PC-3 (cell line): ENCODE data around the gene TMEM17. TPM values are rescaled to one million over a fixed set of nuclear protein-coding genes. Genes with fewer than 3 reads are reported as not detected.

Source experiments
- ATAC-seq: fragments of 200-7000 bp; cut with Tn5 transposase; 2 replicates; pipeline ENCODE4 v1.9.1; 2020; ENCODE audit warnings: mild to moderate bottlenecking, moderate library complexity
- BruUV-seq: library from RNA; stranded (reverse); fragments of 400-500 nt; replicated peaks from 2 replicates; lab custom pipeline; 2021; lab: Mats Ljungman, UMichigan
- CTCF ChIA-PET: fragments of 300-600 bp; sonication (Branson Sonifier 250); formaldehyde crosslinking; loops from one replicate; lab custom pipeline; 2022; ENCODE audit warnings: antibody characterized with exemption; lab: Charles Lee
- POLR2A ChIA-PET: fragments of 300-600 bp; sonication (Branson Sonifier 250); formaldehyde crosslinking; loops from one replicate; lab custom pipeline; 2022; ENCODE audit warnings: antibody characterized with exemption; ENCODE audit not compliant: unreplicated experiment; lab: Charles Lee
- DNase-seq: peaks from one replicate; pipeline ENCODE4 v3.0.0-alpha.2; 2015
- H2AFZ ChIP-seq: fragments of 300-600 bp; sonication (generic); 2 replicates; pipeline ENCODE4 v1.6.0; 2016; ENCODE audit warnings: antibody characterized with exemption, low read length
- H3F3A ChIP-seq: fragments of 300-600 bp; sonication (generic); one replicate; pipeline ENCODE4 v1.6.0; 2017; ENCODE audit warnings: antibody characterized with exemption, low read length, control low read depth, mild to moderate bottlenecking; ENCODE audit not compliant: unreplicated experiment
- H3K27ac ChIP-seq: fragments of 300-600 bp; sonication (generic); 2 replicates; pipeline ENCODE4 v1.5.1; 2016; ENCODE audit warnings: mild to moderate bottlenecking, low read length
- H3K27me3 ChIP-seq: fragments of 300-600 bp; sonication (generic); 2 replicates; pipeline ENCODE4 v1.6.1; 2016; ENCODE audit warnings: low read length, mixed read lengths
- H3K36me3 ChIP-seq: fragments of 300-600 bp; sonication (generic); 2 replicates; pipeline ENCODE4 v1.6.1; 2016; ENCODE audit warnings: low read depth, mixed run types, low read length, mixed read lengths
- H3K4me1 ChIP-seq: fragments of 300-600 bp; sonication (generic); 2 replicates; pipeline ENCODE4 v1.5.1; 2016; ENCODE audit warnings: low read length; ENCODE audit not compliant: insufficient read depth
- H3K4me2 ChIP-seq: fragments of 300-600 bp; sonication (generic); 2 replicates; pipeline ENCODE4 v1.6.0; 2016; ENCODE audit warnings: low read length
- H3K4me3 ChIP-seq: fragments of 300-600 bp; sonication (generic); 2 replicates; pipeline ENCODE4 v1.5.1; 2016; ENCODE audit warnings: mild to moderate bottlenecking, low read length, mixed read lengths
- H3K79me2 ChIP-seq: fragments of 300-600 bp; sonication (generic); 2 replicates; pipeline ENCODE4 v1.6.1; 2017; ENCODE audit warnings: low read length, mixed read lengths
- H3K9ac ChIP-seq: fragments of 300-600 bp; sonication (generic); 2 replicates; pipeline ENCODE4 v1.6.0; 2016; ENCODE audit warnings: mild to moderate bottlenecking, low read length
- H3K9me2 ChIP-seq: fragments of 300-600 bp; sonication (generic); replicated peaks from 2 replicates; pipeline ENCODE4 v1.6.1; 2016; ENCODE audit warnings: mixed run types, low read length, mixed read lengths
- H3K9me3 ChIP-seq: fragments of 300-600 bp; sonication (generic); 2 replicates; pipeline ENCODE4 v1.6.1; 2016; ENCODE audit warnings: low read length, mixed read lengths
- H4K20me1 ChIP-seq: fragments of 300-600 bp; sonication (generic); 2 replicates; pipeline ENCODE4 v1.6.1; 2016; ENCODE audit warnings: low read length, mixed read lengths
- EZH2 ChIP-seq: fragments of 300-600 bp; sonication (generic); IDR thresholded peaks from one replicate; pipeline ENCODE4 v1.6.1; 2017; ENCODE audit warnings: antibody characterized with exemption, mild to moderate bottlenecking, low read length; ENCODE audit not compliant: unreplicated experiment
- EZH2phosphoT487 ChIP-seq: fragments of 300-600 bp; sonication (generic); IDR thresholded peaks from 2 replicates; pipeline ENCODE4 v1.6.1; 2018; ENCODE audit warnings: mild to moderate bottlenecking, antibody characterized with exemption, low read length, borderline replicate concordance
- intact Hi-C: fragments of 100-400 bp; cut with micrococcal nuclease; formaldehyde crosslinking; loops from 2 replicates; pipeline ENCODE4 v1.9.0; 2023
- total RNA-seq: library from RNA; depleted of rRNA; stranded (reverse); fragments of >200 nt; gene quantifications from 2 replicates; pipeline ENCODE4 v1.2.3, GENCODE V29; 2014
- TF ChIP-seq, protein P1 (sequence below): fragments of 300-600 bp; sonication (generic); conservative IDR thresholded peaks from 2 replicates; pipeline ENCODE4 v1.5.1; 2017; ENCODE audit warnings: antibody characterized with exemption, low read depth, mild to moderate bottlenecking, low read length

The TMEM17 gene
- total RNA-seq, 1 experiment from 2014 or later, result 2.9 TPM

DNA sequence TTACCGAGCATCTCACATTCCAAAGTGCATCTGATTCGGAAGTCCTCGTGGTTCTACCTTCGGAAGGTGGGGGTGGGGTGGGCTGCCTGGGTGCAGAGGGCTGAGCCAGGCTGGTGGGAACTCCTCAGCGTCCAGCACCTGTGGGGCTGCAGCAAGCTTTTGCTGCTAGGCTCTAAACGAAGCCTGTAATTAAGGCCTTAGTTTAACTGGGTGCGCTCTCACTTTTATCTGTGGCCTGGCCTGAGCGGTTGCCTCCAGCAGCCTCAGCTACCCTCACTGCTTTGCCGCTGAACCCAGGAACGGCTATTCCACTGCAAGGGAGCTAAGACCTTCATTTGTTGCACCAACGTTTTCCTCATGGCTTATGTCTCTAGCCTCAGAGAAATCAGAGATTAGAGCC lies 48.4 kb downstream of the TMEM17 start:
- H3K4me3 ChIP-seq, result peak overlapping the region; percentile 80
- no TSS peak for BruUV-seq
- peak overlapping the region; percentile 67 for H3K27ac ChIP-seq
- ChIA-PET CTCF (interaction anchor here (0.5 to 1.9 kb wide), 4 partner anchors 306 to 526 kb away, joined by 3 to 15 read pairs (median 4); no protein-coding TSS in a partner anchor), POLR2A (no interaction called here)
- no peak for DNase-seq
- no peaks in the 10 kb centered on the region for H3K79me2 ChIP-seq
- intact Hi-C loops, result loop anchor here (1.0 kb wide), 3 partner anchors 121 to 318 kb away; partner anchors contain the start of gene EHBP1
- H3K9ac ChIP-seq, result peak overlapping the region; percentile 86
- H4K20me1 ChIP-seq, result no peaks in the 10 kb centered on the region
- H3F3A ChIP-seq, result no peaks in the 10 kb centered on the region
- H3K36me3 ChIP-seq, result no peaks in the 10 kb centered on the region
- H3K4me1 ChIP-seq, result peaks cover 25% of the 10 kb centered on the region
- H3K4me2 ChIP-seq, result peak overlapping the region; percentile 94
- H3K27me3 ChIP-seq, result no peaks in the 10 kb centered on the region
- no peaks in the 10 kb centered on the region for H3K9me3 ChIP-seq
- TF ChIP-seq, protein P1, sequence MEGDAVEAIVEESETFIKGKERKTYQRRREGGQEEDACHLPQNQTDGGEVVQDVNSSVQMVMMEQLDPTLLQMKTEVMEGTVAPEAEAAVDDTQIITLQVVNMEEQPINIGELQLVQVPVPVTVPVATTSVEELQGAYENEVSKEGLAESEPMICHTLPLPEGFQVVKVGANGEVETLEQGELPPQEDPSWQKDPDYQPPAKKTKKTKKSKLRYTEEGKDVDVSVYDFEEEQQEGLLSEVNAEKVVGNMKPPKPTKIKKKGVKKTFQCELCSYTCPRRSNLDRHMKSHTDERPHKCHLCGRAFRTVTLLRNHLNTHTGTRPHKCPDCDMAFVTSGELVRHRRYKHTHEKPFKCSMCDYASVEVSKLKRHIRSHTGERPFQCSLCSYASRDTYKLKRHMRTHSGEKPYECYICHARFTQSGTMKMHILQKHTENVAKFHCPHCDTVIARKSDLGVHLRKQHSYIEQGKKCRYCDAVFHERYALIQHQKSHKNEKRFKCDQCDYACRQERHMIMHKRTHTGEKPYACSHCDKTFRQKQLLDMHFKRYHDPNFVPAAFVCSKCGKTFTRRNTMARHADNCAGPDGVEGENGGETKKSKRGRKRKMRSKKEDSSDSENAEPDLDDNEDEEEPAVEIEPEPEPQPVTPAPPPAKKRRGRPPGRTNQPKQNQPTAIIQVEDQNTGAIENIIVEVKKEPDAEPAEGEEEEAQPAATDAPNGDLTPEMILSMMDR, result no peak
- no peak for TF ChIP-seq EZH2phosphoT487
- no peak for TF ChIP-seq EZH2
- no peaks in the 10 kb centered on the region for H3K9me2 ChIP-seq
- H2AFZ ChIP-seq, result peak overlapping the region; percentile 92
- ATAC-seq, result no peak

DNA sequence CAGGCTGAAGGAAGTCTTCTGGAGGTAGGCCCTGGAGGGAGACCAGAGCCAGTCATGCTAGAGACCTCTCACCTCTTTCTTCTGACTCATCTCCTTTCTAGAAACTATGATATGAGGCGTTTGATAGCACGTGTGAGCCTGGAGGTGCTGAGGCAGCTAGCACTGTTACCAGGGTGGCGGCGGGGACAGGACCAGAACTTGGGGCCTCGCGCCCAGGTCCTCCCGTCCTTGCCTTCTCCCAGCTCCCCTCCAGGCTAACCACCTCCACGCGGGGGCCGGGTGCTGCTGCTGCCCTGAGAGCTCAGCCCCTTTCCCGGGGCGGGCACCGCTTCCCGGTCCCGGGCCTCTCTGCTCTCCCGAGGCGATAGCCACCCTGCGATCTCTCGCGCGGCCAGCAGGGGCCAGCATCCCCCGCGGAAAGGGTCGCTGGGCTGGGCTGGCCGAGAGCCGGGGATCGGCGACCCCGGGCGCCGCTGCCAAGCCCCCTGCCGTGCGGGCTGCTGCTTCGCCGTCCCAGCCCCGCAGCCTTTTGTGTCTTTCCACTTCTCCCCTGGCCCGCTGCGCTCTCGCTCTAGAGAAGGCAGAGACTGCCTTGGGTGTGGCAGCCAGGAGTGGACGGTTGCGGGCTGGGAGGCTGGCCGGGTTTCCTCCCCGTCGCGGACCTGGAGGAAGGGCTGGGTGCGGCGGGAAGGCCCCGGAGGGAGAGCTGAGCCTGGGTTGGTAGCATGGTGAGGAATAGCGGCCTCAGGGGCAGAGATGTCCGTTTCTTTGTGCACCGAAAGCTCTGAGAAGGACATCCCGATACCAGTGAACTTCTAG lies 49.1 kb downstream of the TMEM17 start:
- intact Hi-C loops, result loop anchor here (1.0 kb wide), 3 partner anchors 121 to 318 kb away; partner anchors contain the start of gene EHBP1
- ChIA-PET CTCF (interaction anchor here (0.5 to 1.9 kb wide), 7 partner anchors 47 to 526 kb away, joined by 3 to 15 read pairs (median 3); partner anchors contain the start of gene EHBP1), POLR2A (no interaction called here)
- Histone ChIP-seq H3K9me3 (no peaks in the 10 kb centered on the region), H2AFZ (peak overlapping the region; percentile 92), H3K4me2 (peak overlapping the region; percentile 94), H3K27me3 (no peaks in the 10 kb centered on the region), H3K4me1 (peaks cover 24% of the 10 kb centered on the region), H3K27ac (peak overlapping the region; percentile 67), H3K36me3 (no peaks in the 10 kb centered on the region), H3K79me2 (no peaks in the 10 kb centered on the region), H4K20me1 (no peaks in the 10 kb centered on the region), H3K4me3 (peak overlapping the region; percentile 80), H3F3A (no peaks in the 10 kb centered on the region), H3K9ac (peak overlapping the region; percentile 86), H3K9me2 (no peaks in the 10 kb centered on the region)
- TF ChIP-seq, protein P1, result peak; percentile 92
- TF ChIP-seq EZH2phosphoT487, result no peak
- DNase-seq (peak; percentile 85), ATAC-seq (peak; percentile 84)
- TSS peak; percentile 49 for BruUV-seq
